22Rv1 (cell line): ENCODE data around the gene ADAD1.

Experiments used
- CTCF ChIP-seq: fragments of 450-650 bp; IDR thresholded peaks from 2 replicates; pipeline ENCODE4 v1.5.1; 2017; ENCODE audit warnings: mild to moderate bottlenecking
- ZFX ChIP-seq: fragments of 450-650 bp; IDR thresholded peaks from 2 replicates; pipeline ENCODE4 v1.6.1; 2017; ENCODE audit warnings: antibody characterized with exemption, borderline replicate concordance

- TF ChIP-seq ZFX (no peak), CTCF (no peak)
These were observed 18.1 kb upstream of the ADAD1 start for GRCh38 chr4:122360754-122361153.
